SHP77 (cell line): ENCODE measurements around the gene FRY.

ENCODE experiments used
- DNase-seq, 2 experiments: peaks; one replicate each; lab custom pipeline; 2025; lab: John Stamatoyannopoulos, UW

The FRY gene

GRCh38 chr13:32259116-32259515 lies 227.5 kb downstream of the FRY start:
- no peak for DNase-seq

DNA sequence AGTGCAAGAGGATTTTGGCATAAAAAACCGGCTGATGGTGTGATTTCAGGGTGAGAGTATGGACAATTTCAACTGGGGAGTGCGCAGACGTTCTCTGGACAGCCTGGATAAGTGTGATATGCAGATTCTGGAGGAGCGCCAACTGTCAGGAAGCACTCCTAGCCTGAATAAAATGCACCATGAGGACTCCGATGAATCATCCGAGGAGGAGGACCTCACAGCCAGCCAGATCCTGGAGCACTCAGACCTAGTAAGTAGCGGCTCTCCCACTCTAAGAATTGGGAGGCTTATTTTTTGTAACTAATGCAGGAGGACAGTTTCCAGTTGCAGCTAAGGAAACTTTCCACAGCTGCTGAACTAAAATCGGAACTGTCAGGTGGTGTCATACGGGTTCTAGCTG lies 230.0 kb downstream of the FRY start:
- DNase-seq: peak; percentile 58 to 73

- DNase-seq: no peak
These were observed 230.6 kb downstream of the FRY start for GRCh38 chr13:32262165-32262564.

GRCh38 chr13:32262619-32263018 lies 231.0 kb downstream of the FRY start:
- no peak for DNase-seq

GRCh38 chr13:32264407-32264806 lies 232.8 kb downstream of the FRY start:
- no peak for DNase-seq

DNA sequence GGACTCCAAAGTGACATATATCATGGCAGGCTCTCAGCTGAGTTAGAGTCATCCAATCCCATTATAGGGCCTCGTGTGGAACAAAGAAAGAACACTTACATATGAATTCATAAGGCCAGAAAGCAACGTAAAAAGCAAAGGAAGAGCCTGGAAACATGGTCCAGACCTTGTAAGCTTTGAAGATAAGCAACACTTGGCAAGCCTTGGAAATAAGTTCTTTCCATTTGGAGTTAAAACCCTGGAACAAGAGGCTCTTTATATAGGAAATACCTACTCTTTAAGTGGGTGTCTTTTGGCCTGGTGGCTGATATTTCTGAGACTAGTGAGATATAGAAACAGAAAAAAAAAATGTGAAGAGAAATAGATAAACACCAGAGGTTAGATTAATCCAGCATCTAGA lies 234.2 kb downstream of the FRY start:
- DNase-seq: no peak

- no peak for DNase-seq
These were observed 234.6 kb downstream of the FRY start for GRCh38 chr13:32266130-32266529.

GRCh38 chr13:32267836-32268439 lies 236.4 kb downstream of the FRY start:
- DNase-seq: no peak

- no peak for DNase-seq
These were observed 240.6 kb downstream of the FRY start for GRCh38 chr13:32272021-32272683.

GRCh38 chr13:32277839-32278238 lies 246.3 kb downstream of the FRY start:
- DNase-seq: no peak

DNA sequence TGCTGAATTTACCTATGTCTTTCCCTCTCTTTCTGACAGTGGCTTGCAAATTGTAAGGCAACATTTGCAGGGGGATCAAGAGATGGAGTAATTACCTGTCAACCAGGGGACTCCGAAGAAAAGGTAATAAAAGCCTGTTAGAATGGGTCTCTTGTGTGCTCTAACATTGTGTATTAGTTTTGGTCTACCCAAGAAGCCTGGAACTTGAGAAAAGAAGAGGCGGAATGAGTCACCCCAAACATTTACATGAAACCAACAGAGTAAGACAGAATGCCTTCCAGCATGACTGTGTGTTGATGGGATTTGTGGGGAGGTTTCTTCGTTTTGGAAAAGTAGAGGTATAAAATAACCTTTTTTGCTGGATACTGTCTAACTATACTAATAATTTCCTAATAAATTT lies 246.9 kb downstream of the FRY start:
- DNase-seq: no peak

- no peak for DNase-seq
These were observed 249.5 kb downstream of the FRY start for GRCh38 chr13:32281096-32281495.

DNA sequence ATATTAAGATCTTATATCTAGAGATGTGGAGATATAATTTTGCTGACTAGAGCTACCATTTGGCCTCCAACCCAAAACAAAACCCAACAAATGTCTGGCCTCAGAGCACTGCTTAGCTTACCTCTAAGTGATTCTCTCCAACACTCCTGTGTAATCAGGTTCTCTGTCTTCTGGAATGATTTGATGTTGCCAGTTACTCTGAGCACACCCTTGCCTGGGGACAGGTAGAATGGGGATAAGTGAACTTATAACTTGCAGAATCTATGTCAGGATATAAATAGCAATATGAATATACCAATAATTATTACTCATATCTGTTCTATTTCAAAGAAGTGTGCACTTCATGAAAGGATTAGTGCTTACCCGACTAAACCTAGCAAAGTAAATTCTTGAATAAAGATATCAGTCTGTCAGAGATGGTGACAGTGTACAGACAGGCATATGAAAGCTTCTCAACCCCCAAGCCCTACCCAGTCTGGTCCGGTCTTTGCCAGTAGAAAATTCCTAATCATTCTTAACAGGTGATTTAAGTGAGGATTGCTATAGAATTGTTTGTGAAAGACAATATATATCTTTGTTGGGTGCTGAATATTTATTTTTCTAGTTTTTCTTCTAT lies 250.6 kb downstream of the FRY start:
- no peak for DNase-seq

- DNase-seq: no peak
These were observed 253.5 kb downstream of the FRY start for GRCh38 chr13:32284927-32285632.

- no peak for DNase-seq
These were observed 254.0 kb downstream of the FRY start for GRCh38 chr13:32285633-32285965.

DNA sequence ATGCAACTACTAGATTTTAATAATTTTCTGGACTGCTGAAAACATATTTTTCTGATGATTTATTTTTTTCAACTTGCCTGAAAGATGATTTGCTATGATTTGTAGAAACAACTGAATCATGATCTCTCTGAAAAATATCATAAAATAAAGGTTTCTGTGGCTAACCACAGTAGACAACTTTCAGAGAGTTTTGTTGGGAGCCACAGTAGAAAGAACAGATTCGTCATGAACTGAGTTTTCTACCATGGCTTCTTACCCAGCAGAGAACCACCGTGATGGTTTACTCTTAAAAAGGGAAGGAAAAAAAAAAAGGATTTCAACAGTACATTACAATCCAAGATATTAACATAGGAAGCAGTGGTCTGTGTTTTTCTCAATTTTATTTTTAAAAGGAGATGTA lies 265.6 kb downstream of the FRY start:
- DNase-seq: no peak

DNA sequence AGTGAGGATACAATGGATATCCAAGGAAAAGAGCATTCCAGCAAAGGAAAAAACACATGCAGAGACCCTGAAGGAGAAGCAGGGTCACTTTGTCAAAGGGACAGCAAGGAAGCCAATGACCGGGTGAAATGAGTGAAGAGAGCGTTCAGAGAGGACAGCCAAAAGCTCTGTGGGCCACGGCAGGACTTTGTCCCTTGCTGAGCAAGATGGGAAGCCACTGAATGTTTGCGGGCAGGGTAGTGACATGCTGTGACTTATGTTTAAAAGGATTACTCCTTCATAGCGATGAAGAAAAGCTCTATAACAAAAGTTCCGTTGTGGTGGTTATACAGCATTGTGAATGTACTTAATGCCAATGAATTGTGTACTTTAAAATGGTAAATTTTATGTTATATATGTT lies 267.1 kb downstream of the FRY start:
- no peak for DNase-seq

DNA sequence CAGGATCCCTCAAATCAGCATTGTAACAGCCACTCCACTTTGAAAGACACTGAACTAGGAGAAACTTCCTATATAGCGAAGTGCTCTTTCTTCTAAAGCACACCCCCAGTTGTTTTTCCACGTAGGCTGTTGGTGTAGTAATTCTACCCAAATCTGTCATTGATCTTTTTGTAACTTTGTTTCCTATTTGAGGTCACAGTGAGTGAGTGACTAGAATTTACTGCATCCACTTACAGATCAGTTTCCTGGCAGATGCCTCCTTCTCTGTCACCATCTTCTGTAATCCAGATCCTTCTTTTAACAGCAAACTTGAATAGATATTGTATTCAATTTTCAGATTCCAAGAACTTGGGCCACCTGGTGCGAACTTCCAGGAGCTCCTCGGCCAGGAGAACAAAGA lies 268.3 kb downstream of the FRY start:
- no peak for DNase-seq

GRCh38 chr13:32300406-32300805 lies 268.8 kb downstream of the FRY start:
- DNase-seq: no peak

- DNase-seq: no peak
These were observed 269.3 kb downstream of the FRY start for GRCh38 chr13:32300920-32301319.

DNA sequence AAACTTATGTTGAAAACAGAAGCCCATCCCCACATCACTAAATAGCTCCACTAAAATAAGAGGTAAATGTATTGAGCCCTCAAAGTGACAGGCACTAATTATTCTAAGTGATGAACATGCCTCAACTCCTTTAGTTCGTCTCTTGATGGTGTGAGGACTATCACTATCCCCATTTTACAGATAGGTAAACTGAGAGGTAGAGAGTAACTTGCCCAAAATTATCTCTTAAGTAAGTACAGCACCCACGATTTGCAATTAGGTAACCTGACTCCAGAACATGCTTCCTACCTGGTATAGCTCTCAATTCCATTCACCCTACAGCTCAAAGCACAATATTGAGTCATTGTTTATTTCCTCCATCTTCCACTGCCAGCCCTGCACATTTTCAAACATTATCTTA lies 270.9 kb downstream of the FRY start:
- no peak for DNase-seq

GRCh38 chr13:32305646-32306045 lies 274.1 kb downstream of the FRY start:
- DNase-seq: no peak
